ENCODE measurements around the gene C2CD2.

GRCh38 chr21:41908829-41909228 lies 45.0 kb downstream of the C2CD2 start:
- TF ChIP-seq FOXP2 (optimal IDR thresholded peaks at IDR 0.05; ENCODE audit: borderline replicate concordance, extremely low read depth, extremely low read length, insufficient read depth) (no peak), POLR2AphosphoS5 (IDR thresholded peaks at IDR 0.05; ENCODE audit: low read depth, low read length) (no peak), REST (IDR thresholded peaks at IDR 0.05; ENCODE audit: insufficient read depth in 1 of 2, low read depth in 2 of 2, low read length in 2 of 2) (no peak)

All from PFSK-1 (cell line).